Astrocyte (in vitro differentiated cells and primary cell): Measurements from ENCODE around the gene TRAK1.

Source experiments
- CTCF ChIP-seq: IDR thresholded peaks from 2 replicates; pipeline ENCODE4 v1.5.1; 2011; ENCODE audit warnings: low read depth, mild to moderate bottlenecking, inconsistent platforms, low read length, moderate library complexity; ENCODE audit not compliant: insufficient read depth
- EZH2 ChIP-seq: IDR thresholded peaks from 2 replicates; pipeline ENCODE4 v1.6.1; 2012; ENCODE audit warnings: mild to moderate bottlenecking, low read length, inconsistent platforms; ENCODE audit not compliant: insufficient read depth

- TF ChIP-seq CTCF, result no peak
- no peak for TF ChIP-seq EZH2
These were observed 154.9 kb downstream of the TRAK1 start for GRCh38 chr3:42246091-42246490.
